ENCODE data around the gene ADAMTS8. TPM values are rescaled to one million over a fixed set of nuclear protein-coding genes. Genes with fewer than 3 reads are reported as not detected.

ADAMTS8 gene
- total RNA-seq, 1 experiment from 2014 or later = 0.07 TPM

- ChIA-PET RAD21 (ENCODE audit: low non-redundant PET in 1 of 2, low total read pairs in 2 of 2, uncharacterized antibody in 2 of 2, unreplicated experiment in 2 of 2) (no interaction called here), CTCF (interaction anchor here (0.7 kb wide), 1 partner anchor 31 kb away, joined by 4 read pairs; no protein-coding TSS in a partner anchor), POLR2A (no interaction called here)
- BruUV-seq (replicated peaks) = no TSS peak
- H3K27me3 ChIP-seq (ENCODE audit: insufficient read depth, low read length) = no peaks in the 10 kb centered on the region
- H4K20me1 ChIP-seq (ENCODE audit: insufficient read depth) = no peaks in the 10 kb centered on the region
- H3K9me2 ChIP-seq (ENCODE audit: insufficient read depth) = no peaks in the 10 kb centered on the region
- DNase-seq (ENCODE audit: low read depth, low spot score) (no peak), ATAC-seq (no peak)
- no peaks in the 10 kb centered on the region for H3K36me3 ChIP-seq (ENCODE audit: control insufficient read depth in 1 of 2, insufficient read depth in 2 of 2, low read length in 2 of 2)
- H3K4me2 ChIP-seq (ENCODE audit: low read length) = no peak overlapping the region
- no peaks in the 10 kb centered on the region for H3K4me1 ChIP-seq (ENCODE audit: control insufficient read depth in 1 of 2, insufficient read depth in 2 of 2, low read length in 2 of 2)
- H3K79me2 ChIP-seq (ENCODE audit: insufficient read depth, low read length) = no peaks in the 10 kb centered on the region
- H3K9me3 ChIP-seq (ENCODE audit: control insufficient read depth in 1 of 2, insufficient read depth in 1 of 2, low read depth in 1 of 2, low read length in 2 of 2) = no peaks in the 10 kb centered on the region
- no peak for TF ChIP-seq MAX (IDR thresholded peaks at IDR 0.05)
- TF ChIP-seq RAD21 (IDR thresholded peaks at IDR 0.05; ENCODE audit: low read depth) = no peak
- TF ChIP-seq SRF (IDR thresholded peaks at IDR 0.05; ENCODE audit: low read depth) = no peak
- no peak for TF ChIP-seq POLR2AphosphoS5 (IDR thresholded peaks at IDR 0.05; ENCODE audit: low read depth, low read length)
- TF ChIP-seq ATF3 (IDR thresholded peaks at IDR 0.05) = no peak
- no peak for TF ChIP-seq EZH2phosphoT487 (IDR thresholded peaks at IDR 0.05; ENCODE audit: borderline replicate concordance)
- TF ChIP-seq ZNF274 (IDR thresholded peaks at IDR 0.05; ENCODE audit: low read depth, low read length) = no peak
- TF ChIP-seq SP1 (IDR thresholded peaks at IDR 0.05; ENCODE audit: low read depth) = no peak
- no peak for TF ChIP-seq JUND (IDR thresholded peaks at IDR 0.05)
- TF ChIP-seq FOSL1 (IDR thresholded peaks at IDR 0.05; ENCODE audit: low read depth) = no peak
- no peak for TF ChIP-seq ELF1 (IDR thresholded peaks at IDR 0.05; ENCODE audit: borderline replicate concordance, low read depth)
- TF ChIP-seq REST (IDR thresholded peaks at IDR 0.05; ENCODE audit: low read depth) = no peak
- no peak for TF ChIP-seq SIN3A (IDR thresholded peaks at IDR 0.05; ENCODE audit: low read depth)
- TF ChIP-seq CTCF (IDR thresholded peaks at IDR 0.05 in 2 of 3, conservative IDR thresholded peaks at IDR 0.05 in 1 of 3; ENCODE audit: borderline replicate concordance in 1 of 3, insufficient read depth in 1 of 3, low read depth in 2 of 3, low read length in 2 of 3) = no peak
- no peak for TF ChIP-seq ZBTB33 (IDR thresholded peaks at IDR 0.05; ENCODE audit: extremely low read depth, insufficient replicate concordance, low read length)
- no peak for TF ChIP-seq POLR2A (IDR thresholded peaks at IDR 0.05; ENCODE audit: borderline replicate concordance, extremely low read depth, insufficient read depth, insufficient read length)
- no peak for TF ChIP-seq EZH2 (IDR thresholded peaks at IDR 0.05)
- intact Hi-C loops (cut with micrococcal nuclease) = no loop called here
- H3K4me3 ChIP-seq (replicated peaks in 1 of 2; ENCODE audit: low read depth in 1 of 2, low read length in 2 of 2) = no peak overlapping the region
- H3K27ac ChIP-seq (ENCODE audit: low read depth, low read length) = no peak overlapping the region
- no peak overlapping the region for H2AFZ ChIP-seq (ENCODE audit: low read depth, low read length, poor library complexity, severe bottlenecking)
- H3K9ac ChIP-seq (ENCODE audit: low read length) = no peak overlapping the region
Measured at GRCh38 chr11:130462101-130462885, 33.9 kb upstream of the ADAMTS8 start.

All from HCT116 (cell line).